GM12878 (cell line): ENCODE data around the gene HIGD1C. TPM values are rescaled to one million over a fixed set of nuclear protein-coding genes. Genes with fewer than 3 reads are reported as not detected.
"Not testable (repeated sequence)": the region's sequence is repeated elsewhere in the genome, so short reads cannot be mapped to it uniquely, and the experiment has no call there.

Source experiments
- ATAC-seq: fragments of 200-7000 bp; cut with Tn5 transposase; 3 replicates; pipeline ENCODE4 v1.9.1; 2020; ENCODE audit warnings: mild to moderate bottlenecking, moderate library complexity
- BruUV-seq: library from RNA; stranded (reverse); fragments of 400-500 nt; replicated peaks from 2 replicates; lab custom pipeline; 2021; lab: Mats Ljungman, UMichigan
- CTCF ChIA-PET: fragments of 300-600 bp; sonication (Branson Sonifier 250); formaldehyde crosslinking; extraction: SDS; loops from one replicate; lab custom pipeline; 2021; ENCODE audit warnings: inconsistent platforms; lab: Yijun Ruan, JAX
- POLR2A ChIA-PET: fragments of 350-600 bp; formaldehyde crosslinking; extraction: SDS; loops from one replicate; lab custom pipeline; 2021; ENCODE audit warnings: inconsistent platforms; lab: Charles Lee
- RAD21 ChIA-PET: fragments of 300-600 bp; sonication (Branson Sonifier 250); formaldehyde crosslinking; loops from one replicate; lab custom pipeline; 2023; ENCODE audit warnings: antibody characterized with exemption; ENCODE audit not compliant: unreplicated experiment; lab: Charles Lee
- SMC1A ChIA-PET: fragments of 300-600 bp; sonication (Branson Sonifier 250); formaldehyde crosslinking; loops from one replicate; lab custom pipeline; 2023; ENCODE audit not compliant: unreplicated experiment, uncharacterized antibody; lab: Charles Lee
- DNase-seq: peaks from one replicate; pipeline ENCODE4 v3.0.0-alpha.2; 2011; ENCODE audit warnings: low read depth, low spot score
- FAIRE-seq: peaks from 3 replicates; lab custom pipeline; 2011; peaks lifted over from hg19 to GRCh38; lab: Jason Lieb, UNC
- H2AFZ ChIP-seq: 2 replicates; pipeline ENCODE4 v1.6.0; 2011; ENCODE audit warnings: low read depth, low read length, control low read depth; ENCODE audit not compliant: control insufficient read depth
- H3K27ac ChIP-seq: 2 replicates; pipeline ENCODE4 v1.5.1; 2011; ENCODE audit warnings: control low read depth; ENCODE audit not compliant: control insufficient read depth, insufficient read depth
- H3K27me3 ChIP-seq, 2 experiments: replicated peaks in 1 of 2; 2 replicates each; pipeline versions ENCODE4 v1.6.0 to v1.6.1; 2011; ENCODE audit warnings: low read length in 1 of 2; ENCODE audit not compliant: control insufficient read depth in 2 of 2, insufficient read depth in 2 of 2
- H3K36me3 ChIP-seq, 2 experiments: 2 replicates each; pipeline ENCODE4 v1.5.1; 2011; ENCODE audit warnings: low read length in 1 of 2; ENCODE audit not compliant: control insufficient read depth in 2 of 2, insufficient read depth in 2 of 2
- H3K4me1 ChIP-seq: 2 replicates; pipeline ENCODE4 v1.6.1; 2011; ENCODE audit warnings: mild to moderate bottlenecking, low read length, moderate library complexity, mixed read lengths; ENCODE audit not compliant: control insufficient read depth, insufficient read depth
- H3K4me2 ChIP-seq: 2 replicates; pipeline ENCODE4 v1.6.0; 2011; ENCODE audit warnings: control low read depth; ENCODE audit not compliant: control insufficient read depth, insufficient read depth
- H3K4me3 ChIP-seq: fragments of 200-600 bp; sonication (generic); 2 replicates; pipeline ENCODE4 v1.5.1; 2016
- H3K79me2 ChIP-seq: 2 replicates; pipeline ENCODE4 v1.6.0; 2011; ENCODE audit warnings: low read length; ENCODE audit not compliant: control insufficient read depth, insufficient read depth
- H3K9ac ChIP-seq: 2 replicates; pipeline ENCODE4 v1.8.0; 2011; ENCODE audit warnings: low read length, control low read depth, mixed read lengths; ENCODE audit not compliant: control insufficient read depth, insufficient read depth
- H3K9me3 ChIP-seq: replicated peaks from 3 replicates; pipeline ENCODE4 v1.5.1; 2011; ENCODE audit warnings: mild to moderate bottlenecking, low read length; ENCODE audit not compliant: control insufficient read depth, insufficient read depth
- H4K20me1 ChIP-seq: 2 replicates; pipeline ENCODE4 v1.6.0; 2011; ENCODE audit not compliant: control insufficient read depth, insufficient read depth
- BACH1 ChIP-seq: fragments of 450-650 bp; IDR thresholded peaks from 2 replicates; pipeline ENCODE4 v1.6.1; 2017; ENCODE audit warnings: mild to moderate bottlenecking, borderline replicate concordance
- GABPA ChIP-seq: IDR thresholded peaks from 2 replicates; pipeline ENCODE4 v1.6.1; 2014; ENCODE audit warnings: antibody characterized with exemption, low read depth, mild to moderate bottlenecking, inconsistent platforms
- HDAC2 ChIP-seq: fragments of 200-600 bp; sonication (generic); IDR thresholded peaks from 2 replicates; pipeline ENCODE4 v1.6.1; 2017
- HDGF ChIP-seq: fragments of 450-650 bp; IDR thresholded peaks from 2 replicates; pipeline ENCODE4 v1.6.1; 2016; ENCODE audit warnings: antibody characterized with exemption
- MAX ChIP-seq: IDR thresholded peaks from 2 replicates; pipeline ENCODE4 v1.6.1; 2012; ENCODE audit warnings: low read depth, low read length, improper control_type of control experiment
- NFIC ChIP-seq: IDR thresholded peaks from 2 replicates; pipeline ENCODE4 v1.6.1; 2012; ENCODE audit warnings: low read depth, mild to moderate bottlenecking, inconsistent platforms, low read length, moderate library complexity
- NR2F1 ChIP-seq: fragments of 450-650 bp; conservative IDR thresholded peaks from 2 replicates; pipeline ENCODE4 v1.6.1; 2017; ENCODE audit warnings: mild to moderate bottlenecking
- PML ChIP-seq: IDR thresholded peaks from 2 replicates; pipeline ENCODE4 v1.6.1; 2012; ENCODE audit warnings: low read length, inconsistent platforms
- POLR2A ChIP-seq: IDR thresholded peaks from 2 replicates; pipeline ENCODE4 v1.6.1; 2011; ENCODE audit warnings: low read depth, mild to moderate bottlenecking, low read length
- SPI1 ChIP-seq: IDR thresholded peaks from 2 replicates; pipeline ENCODE4 v1.6.1; 2011; ENCODE audit warnings: low read depth, mild to moderate bottlenecking, low read length, moderate library complexity, borderline replicate concordance; ENCODE audit not compliant: insufficient read depth
- SREBF1 ChIP-seq: IDR thresholded peaks from 2 replicates; pipeline ENCODE4 v1.6.1; 2012; ENCODE audit warnings: mild to moderate bottlenecking, low read length
- STAT1 ChIP-seq: fragments of 450-650 bp; conservative IDR thresholded peaks from 2 replicates; pipeline ENCODE4 v1.6.1; 2014; ENCODE audit warnings: antibody characterized with exemption, mild to moderate bottlenecking
- WRNIP1 ChIP-seq: IDR thresholded peaks from 2 replicates; pipeline ENCODE4 v1.6.1; 2011; ENCODE audit warnings: low read depth, low read length, improper control_type of control experiment, borderline replicate concordance
- ZNF592 ChIP-seq: fragments of 450-650 bp; IDR thresholded peaks from 2 replicates; pipeline ENCODE4 v1.6.1; 2017; ENCODE audit warnings: mild to moderate bottlenecking, moderate library complexity
- ZZZ3 ChIP-seq: IDR thresholded peaks from 2 replicates; pipeline ENCODE4 v1.6.1; 2011; ENCODE audit warnings: low read depth; ENCODE audit not compliant: control insufficient read depth, insufficient read length
- WGBS: methylation state at CpG from one replicate; pipeline ENCODE4 v1.1.6; 2016; ENCODE audit warnings: low lambda C conversion rate; ENCODE audit not compliant: insufficient replicate concordance, insufficient coverage; ENCODE audit errors: missing lambda C conversion rate; 5-methylcytosine and 5-hydroxymethylcytosine counted together
- in situ Hi-C: fragments of 300-500 bp; cut with MboI; formaldehyde crosslinking; loops from 9 replicates; pipeline ENCODE4 v1.14.3; 2018; ENCODE audit warnings: mixed read lengths
- intact Hi-C: fragments of 100-400 bp; cut with micrococcal nuclease; formaldehyde crosslinking; loops from one replicate; pipeline ENCODE4 v1.14.2; 2022; ENCODE audit not compliant: unreplicated experiment
- polyA plus RNA-seq, 11 experiments: library from polyadenylated mRNA; depleted of rRNA in 4 of 11; unstranded in 6 of 11; stranded (reverse) in 5 of 11; fragments of >200 nt; fragmentation: Nextera tagmentation in 4 of 11; fragmentation: Illumina TruSeq in 1 of 11; extraction: Ambion mirVana in 4 of 11; extraction: Trizol in 1 of 11; gene quantifications; 1 replicate in 1 of 11; 2 replicates in 10 of 11; pipeline versions ENCODE4 v1.2.1 to v1.2.3, GENCODE V29; 2011 to 2016; ENCODE audit warnings: inconsistent platforms in 2 of 11, missing spikeins in 2 of 11, low read depth in 1 of 11
- total RNA-seq, 4 experiments: library from RNA; depleted of rRNA in 3 of 4; stranded (reverse); fragments of >200 nt in 3 of 4; fragmentation: Illumina TruSeq in 1 of 4; extraction: Trizol in 1 of 4; gene quantifications; 2 replicates each; pipeline versions ENCODE4 v1.2.1 to v1.2.3, GENCODE V29; 2013 to 2021

The HIGD1C gene
- total and polyA plus RNA-seq, 10 of the 15 experiments (the other 5 are each of a cell fraction or from before 2014, with no cell fraction given) = not detected

- no peak overlapping the region for H3K4me3 ChIP-seq
- TF ChIP-seq NFIC (no peak), POLR2A (no peak), MAX (no peak), GABPA (no peak), HDGF (no peak), HDAC2 (no peak), BACH1 (no peak), ZNF592 (no peak), PML (no peak), SREBF1 (no peak), SPI1 (no peak), STAT1 (no peak), WRNIP1 (no peak), NR2F1 (no peak), ZZZ3 (no peak)
- ChIA-PET CTCF (interaction anchor here (1.1 kb wide), 1 partner anchor 9 kb away, joined by 7 read pairs; no protein-coding TSS in a partner anchor), SMC1A (interaction anchor here (0.7 to 2.8 kb wide), 2 partner anchors 9 to 15 kb away, joined by 3 to 13 read pairs; no protein-coding TSS in a partner anchor), RAD21 (interaction anchor here (1.1 kb wide), 1 partner anchor 9 kb away, joined by 4 read pairs; no protein-coding TSS in a partner anchor), POLR2A (no interaction called here)
- in situ Hi-C loops = no loop called here
- no peak overlapping the region for H3K27ac ChIP-seq
- ATAC-seq (no peak), FAIRE-seq (no peak), DNase-seq (no peak)
- H3K4me2 ChIP-seq = no peak overlapping the region
- H2AFZ ChIP-seq = no peak overlapping the region
- no peak overlapping the region for H3K9ac ChIP-seq
- no peaks in the 10 kb centered on the region for H3K9me3 ChIP-seq
- no peaks in the 10 kb centered on the region; the same call in 1 of the 2 replicates for H3K4me1 ChIP-seq
- BruUV-seq = no TSS peak
- WGBS = 98% methylated on average over 7 of the region's 7 CpGs
- H4K20me1 ChIP-seq = no peaks in the 10 kb centered on the region
- intact Hi-C loops = no loop called here
- H3K27me3 ChIP-seq = no peaks in the 10 kb centered on the region
- peaks cover 0 to under 1% of the 10 kb centered on the region in 2 experiments; a peak in 2 of 4 replicates for H3K36me3 ChIP-seq
- no peaks in the 10 kb centered on the region; the same call in none of the 2 replicates for H3K79me2 ChIP-seq
Observed at GRCh38 chr12:51013441-51013840, 61.1 kb downstream of the HIGD1C start.

- H3K36me3 ChIP-seq, BruUV-seq, POLR2A ChIA-PET, H3K9me3 ChIP-seq, CTCF ChIA-PET, FAIRE-seq, H3K4me2 ChIP-seq, H3K79me2 ChIP-seq, H3K4me1 ChIP-seq, intact Hi-C loops, ATAC-seq, H3K4me3 ChIP-seq, H3K27ac ChIP-seq, DNase-seq, SMC1A ChIA-PET, H3K27me3 ChIP-seq, in situ Hi-C loops, H3K9ac ChIP-seq, H2AFZ ChIP-seq, H4K20me1 ChIP-seq, RAD21 ChIA-PET: not testable (repeated sequence)
- WGBS = 89% methylated on average over 9 of the region's 9 CpGs
Observed at GRCh38 chr12:51014467-51014866, 62.1 kb downstream of the HIGD1C start.
